ENCODE results near the gene PRPF8.
A peak's percentile ranks its signal among the peaks of the same experiment; 100 is the strongest.

PRPF8 gene

DNA sequence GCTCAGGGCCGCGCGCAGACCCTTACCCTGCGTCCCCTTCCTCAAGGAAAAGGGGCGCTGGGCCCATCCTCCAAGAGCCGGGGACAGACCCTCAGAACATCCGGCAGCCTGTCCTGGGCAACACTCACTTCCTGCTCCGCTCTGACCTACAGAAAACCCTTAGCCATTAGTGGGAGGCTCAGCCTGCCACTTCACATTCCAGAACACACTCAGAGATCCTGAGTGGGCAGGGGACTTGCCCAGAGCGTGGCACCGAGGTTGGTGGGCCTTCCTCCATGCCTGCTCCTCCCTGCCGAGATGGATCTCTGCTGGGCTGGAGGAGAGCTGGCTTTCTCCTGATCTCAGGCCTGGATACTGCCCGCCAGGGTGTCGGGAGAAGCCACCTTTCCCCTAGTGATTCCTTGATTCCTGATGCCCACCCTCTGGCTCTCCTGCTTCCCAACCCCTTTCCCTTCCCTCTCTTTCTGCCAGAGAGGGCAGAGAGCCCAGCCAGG lies 40.6 kb downstream of the PRPF8 start:
- ATAC-seq (replicated peaks; ENCODE audit: extremely low read depth, poor library complexity, severe bottlenecking) = no peak

GRCh38 chr17:1643293-1643998 lies 41.2 kb downstream of the PRPF8 start:
- H3K4me1 Mint-ChIP-seq = peaks cover 8% of the 10 kb centered on the region
- H3K27ac Mint-ChIP-seq (ENCODE audit: low read depth) = peak overlapping the region; percentile 72
- DNase-seq (ENCODE audit: low spot score in 2 of 2) (peak; percentile 48 to 52), ATAC-seq (replicated peaks; ENCODE audit: extremely low read depth, poor library complexity, severe bottlenecking) (peak; percentile 65)
- H3K4me3 Mint-ChIP-seq = peak overlapping the region; percentile 83
- no peaks in the 10 kb centered on the region for H3K9me3 Mint-ChIP-seq
- H3K27me3 Mint-ChIP-seq = no peaks in the 10 kb centered on the region
- H3K36me3 Mint-ChIP-seq (ENCODE audit: insufficient read depth) = peaks cover 4% of the 10 kb centered on the region

More for the DNA sequence above, 40.6 kb downstream of the PRPF8 start:
- peak overlapping the region; percentile 83 for H3K4me3 Mint-ChIP-seq
- peaks cover 4% of the 10 kb centered on the region for H3K36me3 Mint-ChIP-seq (ENCODE audit: insufficient read depth)
- H3K27ac Mint-ChIP-seq (ENCODE audit: low read depth) = no peak overlapping the region
- peaks cover 8% of the 10 kb centered on the region for H3K4me1 Mint-ChIP-seq
- H3K27me3 Mint-ChIP-seq = no peaks in the 10 kb centered on the region
- H3K9me3 Mint-ChIP-seq = no peaks in the 10 kb centered on the region
- no peak for DNase-seq (ENCODE audit: low spot score in 2 of 2)

- H3K4me3 Mint-ChIP-seq = no peak overlapping the region
- H3K27me3 Mint-ChIP-seq = no peaks in the 10 kb centered on the region
- no peaks in the 10 kb centered on the region for H3K9me3 Mint-ChIP-seq
- peaks cover 8% of the 10 kb centered on the region for H3K4me1 Mint-ChIP-seq
- ATAC-seq (replicated peaks; ENCODE audit: extremely low read depth, poor library complexity, severe bottlenecking) (no peak), DNase-seq (ENCODE audit: low spot score in 2 of 2) (no peak)
- H3K27ac Mint-ChIP-seq (ENCODE audit: low read depth) = no peak overlapping the region
- H3K36me3 Mint-ChIP-seq (ENCODE audit: insufficient read depth) = peaks cover 2% of the 10 kb centered on the region
Measured at GRCh38 chr17:1641065-1641403, 43.6 kb downstream of the PRPF8 start.

DNA sequence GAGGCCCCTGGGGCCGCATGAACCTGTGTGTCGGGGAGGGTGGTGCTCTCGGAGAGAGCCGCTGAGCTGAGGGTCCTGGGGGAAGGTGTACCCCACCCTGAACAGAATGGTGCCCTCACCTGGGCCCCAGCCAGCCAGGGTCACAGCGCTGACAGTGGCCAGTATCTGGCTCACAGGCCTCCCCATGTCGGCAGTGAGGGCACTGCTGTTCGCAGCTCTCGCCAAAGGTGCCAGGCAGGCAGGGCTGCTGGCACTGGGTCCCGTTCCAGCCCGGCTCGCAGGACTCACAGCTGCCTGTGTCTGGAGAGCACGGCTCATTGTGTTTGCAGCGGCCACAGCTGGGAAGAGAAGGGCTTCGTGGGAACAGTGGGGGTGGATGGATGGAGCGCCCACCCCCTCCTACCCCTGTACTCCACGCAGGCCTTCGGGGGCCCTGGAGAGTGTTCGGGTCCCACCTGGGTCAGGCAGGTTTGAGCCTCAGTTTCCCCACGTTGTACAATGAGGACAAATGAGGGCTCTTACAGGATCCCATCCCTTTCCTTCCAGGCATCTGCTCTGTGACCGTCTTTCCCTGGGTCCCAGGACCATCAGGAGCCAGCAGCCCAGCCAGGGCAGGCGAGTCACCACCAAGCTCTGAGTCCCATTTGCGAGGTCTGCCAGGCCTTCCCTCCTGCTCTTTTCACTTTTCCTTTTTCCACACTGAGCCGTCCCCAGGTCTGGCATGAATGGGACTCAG lies 44.2 kb downstream of the PRPF8 start:
- H3K27ac Mint-ChIP-seq (ENCODE audit: low read depth) = no peak overlapping the region
- H3K27me3 Mint-ChIP-seq = no peaks in the 10 kb centered on the region
- ATAC-seq (replicated peaks; ENCODE audit: extremely low read depth, poor library complexity, severe bottlenecking) (no peak), DNase-seq (ENCODE audit: low spot score in 2 of 2) (no peak)
- H3K4me1 Mint-ChIP-seq = peaks cover 8% of the 10 kb centered on the region
- H3K9me3 Mint-ChIP-seq = no peaks in the 10 kb centered on the region
- peaks cover 2% of the 10 kb centered on the region for H3K36me3 Mint-ChIP-seq (ENCODE audit: insufficient read depth)
- no peak overlapping the region for H3K4me3 Mint-ChIP-seq

DNA sequence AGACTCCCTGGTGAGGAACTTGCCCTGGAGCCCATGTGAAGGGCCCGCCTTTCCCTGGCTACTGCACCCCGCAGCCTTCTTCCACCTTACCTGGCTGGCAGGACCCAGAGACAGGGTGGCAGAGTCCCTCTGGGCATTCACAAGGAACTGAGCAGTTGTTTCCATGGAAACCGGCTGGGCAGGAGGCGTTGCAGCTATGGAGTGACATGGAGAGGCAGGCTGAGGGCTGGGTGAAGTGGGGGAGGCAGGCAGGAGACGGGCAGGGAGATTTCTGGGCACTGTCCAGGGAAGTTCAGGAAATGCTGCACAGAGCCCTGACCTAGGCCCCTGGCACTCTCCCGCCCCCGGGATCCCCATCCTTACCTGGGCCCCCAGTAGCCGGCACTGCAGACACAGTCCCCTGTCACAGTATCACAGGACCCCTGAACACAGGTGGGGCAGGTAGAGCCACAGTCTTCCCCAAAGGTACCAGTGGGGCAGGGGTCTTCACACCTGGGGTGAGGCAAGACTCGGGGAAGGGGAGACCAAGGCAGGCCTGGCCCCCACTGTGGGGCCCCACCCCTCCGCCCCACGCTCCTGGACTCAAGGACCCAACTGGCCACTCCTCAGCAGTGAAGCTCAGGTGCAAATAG lies 45.0 kb downstream of the PRPF8 start:
- peaks cover 2% of the 10 kb centered on the region for H3K36me3 Mint-ChIP-seq (ENCODE audit: insufficient read depth)
- DNase-seq (ENCODE audit: low spot score in 2 of 2) (no peak), ATAC-seq (replicated peaks; ENCODE audit: extremely low read depth, poor library complexity, severe bottlenecking) (no peak)
- no peak overlapping the region for H3K27ac Mint-ChIP-seq (ENCODE audit: low read depth)
- H3K9me3 Mint-ChIP-seq = no peaks in the 10 kb centered on the region
- H3K4me3 Mint-ChIP-seq = no peak overlapping the region
- H3K4me1 Mint-ChIP-seq = peaks cover 8% of the 10 kb centered on the region
- H3K27me3 Mint-ChIP-seq = no peaks in the 10 kb centered on the region

DNA sequence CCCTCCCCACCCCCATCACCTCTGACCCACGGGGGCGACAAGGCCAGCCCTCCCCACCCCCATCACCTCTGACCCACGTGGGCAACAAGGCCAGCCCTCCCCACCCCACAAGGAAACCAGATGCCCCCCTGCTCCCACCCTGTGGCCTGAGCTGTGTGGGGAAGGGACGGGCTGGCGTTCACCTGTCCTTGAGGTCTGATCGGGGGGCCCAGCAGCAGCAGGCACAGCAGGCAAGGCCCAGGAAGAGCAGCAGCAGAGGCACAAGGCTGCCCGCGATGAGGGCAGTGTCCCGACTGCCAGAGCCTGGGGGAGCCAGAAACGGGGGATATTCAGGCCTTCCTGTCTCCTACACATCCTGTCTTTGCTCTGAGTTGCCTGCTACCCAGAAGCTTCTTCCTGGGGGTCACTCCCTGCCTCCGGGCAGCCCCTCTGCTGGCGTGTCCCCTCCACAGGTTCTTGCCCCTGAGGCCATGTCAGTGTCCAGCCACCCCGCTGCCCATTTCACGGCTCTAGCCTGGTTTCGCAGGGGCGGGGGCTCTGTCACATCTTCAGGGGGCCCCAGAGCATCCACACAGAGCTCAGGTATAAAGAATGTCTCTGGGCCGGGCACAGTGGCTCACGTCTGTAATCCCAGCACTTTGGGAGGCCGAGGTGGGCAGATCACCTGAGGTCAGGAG lies 45.9 kb downstream of the PRPF8 start:
- Mint-ChIP-seq H3K4me1 (no peaks in the 10 kb centered on the region), H3K27ac (ENCODE audit: low read depth) (no peak overlapping the region), H3K36me3 (ENCODE audit: insufficient read depth) (no peaks in the 10 kb centered on the region), H3K9me3 (no peaks in the 10 kb centered on the region), H3K27me3 (no peaks in the 10 kb centered on the region), H3K4me3 (no peak overlapping the region)
- DNase-seq (ENCODE audit: low spot score in 2 of 2) (no peak), ATAC-seq (replicated peaks; ENCODE audit: extremely low read depth, poor library complexity, severe bottlenecking) (no peak)

- no peak for DNase-seq (ENCODE audit: low spot score in 2 of 2)
- no peaks in the 10 kb centered on the region for H3K36me3 Mint-ChIP-seq (ENCODE audit: insufficient read depth)
- no peaks in the 10 kb centered on the region for H3K4me1 Mint-ChIP-seq
- H3K27ac Mint-ChIP-seq (ENCODE audit: low read depth) = no peak overlapping the region
- H3K27me3 Mint-ChIP-seq = no peaks in the 10 kb centered on the region
- no peak for ATAC-seq (replicated peaks; ENCODE audit: extremely low read depth, poor library complexity, severe bottlenecking)
- no peaks in the 10 kb centered on the region for H3K9me3 Mint-ChIP-seq
- no peak overlapping the region for H3K4me3 Mint-ChIP-seq
Measured at GRCh38 chr17:1638171-1638590, 46.5 kb downstream of the PRPF8 start.

DNA sequence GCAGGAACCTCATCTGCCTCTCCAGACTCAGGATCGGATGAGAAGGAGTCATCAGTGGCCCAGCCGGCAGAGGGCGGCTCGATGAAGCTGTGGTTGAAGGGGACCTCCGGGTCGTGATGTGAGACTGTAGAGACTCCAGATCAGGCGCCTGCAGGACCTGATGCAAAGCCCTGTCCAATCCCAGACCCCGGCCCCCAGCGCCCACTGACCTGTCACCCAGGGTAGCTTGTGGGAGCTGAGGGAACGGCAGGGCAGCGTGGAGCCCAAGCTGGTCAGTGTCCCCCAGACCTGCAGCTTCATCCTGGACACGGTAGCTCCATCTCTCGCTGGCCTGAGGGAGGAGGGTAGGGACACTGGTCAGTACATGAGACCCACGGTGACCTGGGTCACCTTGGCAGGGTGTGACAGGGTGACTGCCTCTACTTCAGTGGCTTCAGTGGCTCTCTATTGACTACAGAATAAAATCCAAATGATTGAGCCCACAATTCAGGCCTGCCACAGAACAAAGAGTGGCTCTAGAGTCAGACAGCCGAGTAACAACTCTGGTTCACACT lies 47.9 kb downstream of the PRPF8 start:
- H3K4me3 Mint-ChIP-seq = no peak overlapping the region
- no peak for DNase-seq (ENCODE audit: low spot score in 2 of 2)
- no peak for ATAC-seq (replicated peaks; ENCODE audit: extremely low read depth, poor library complexity, severe bottlenecking)
- H3K36me3 Mint-ChIP-seq (ENCODE audit: insufficient read depth) = no peaks in the 10 kb centered on the region
- H3K27ac Mint-ChIP-seq (ENCODE audit: low read depth) = no peak overlapping the region
- no peaks in the 10 kb centered on the region for H3K27me3 Mint-ChIP-seq
- H3K4me1 Mint-ChIP-seq = no peaks in the 10 kb centered on the region
- no peaks in the 10 kb centered on the region for H3K9me3 Mint-ChIP-seq

DNA sequence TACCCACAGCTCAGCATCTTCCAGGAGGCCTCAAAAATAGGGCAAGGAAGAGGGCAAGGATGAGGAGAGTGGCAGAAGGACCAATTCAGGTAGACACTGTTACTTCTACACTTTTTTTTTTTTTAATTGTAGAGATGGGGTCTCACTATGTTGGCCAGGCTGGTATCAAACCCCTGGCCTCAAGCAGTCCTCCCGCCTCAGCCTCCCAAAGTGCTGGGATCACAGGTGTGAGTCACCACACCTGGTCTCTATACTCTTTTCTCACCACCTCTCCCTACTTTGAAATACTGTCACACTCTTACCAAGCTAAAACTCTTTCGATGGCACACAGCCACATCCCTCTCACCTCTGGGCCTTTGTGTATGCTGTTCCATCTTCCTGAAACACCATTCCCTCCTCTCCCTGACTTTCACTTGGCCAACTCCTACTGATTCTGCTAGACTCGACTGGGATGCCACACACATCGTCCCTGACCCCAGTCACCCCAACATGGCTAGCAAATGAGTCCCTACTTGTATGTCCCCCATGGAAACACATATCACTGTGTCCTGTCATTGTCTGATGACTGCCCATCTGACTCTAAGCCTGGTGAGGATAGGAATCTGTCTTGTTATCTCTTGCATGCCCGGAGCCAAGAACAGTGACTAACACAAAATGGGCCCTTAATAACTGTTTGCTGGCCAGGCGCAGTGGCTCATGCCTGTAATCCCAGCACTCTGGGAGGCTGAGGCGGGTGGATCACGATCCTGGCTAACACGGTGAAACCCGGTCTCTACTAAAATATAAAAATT lies 48.8 kb downstream of the PRPF8 start:
- no peak for DNase-seq (ENCODE audit: low spot score in 2 of 2)
- Mint-ChIP-seq H3K4me1 (no peaks in the 10 kb centered on the region), H3K27ac (ENCODE audit: low read depth) (no peak overlapping the region), H3K4me3 (no peak overlapping the region), H3K36me3 (ENCODE audit: insufficient read depth) (no peaks in the 10 kb centered on the region), H3K27me3 (no peaks in the 10 kb centered on the region), H3K9me3 (no peaks in the 10 kb centered on the region)
- no peak for ATAC-seq (replicated peaks; ENCODE audit: extremely low read depth, poor library complexity, severe bottlenecking)

DNA sequence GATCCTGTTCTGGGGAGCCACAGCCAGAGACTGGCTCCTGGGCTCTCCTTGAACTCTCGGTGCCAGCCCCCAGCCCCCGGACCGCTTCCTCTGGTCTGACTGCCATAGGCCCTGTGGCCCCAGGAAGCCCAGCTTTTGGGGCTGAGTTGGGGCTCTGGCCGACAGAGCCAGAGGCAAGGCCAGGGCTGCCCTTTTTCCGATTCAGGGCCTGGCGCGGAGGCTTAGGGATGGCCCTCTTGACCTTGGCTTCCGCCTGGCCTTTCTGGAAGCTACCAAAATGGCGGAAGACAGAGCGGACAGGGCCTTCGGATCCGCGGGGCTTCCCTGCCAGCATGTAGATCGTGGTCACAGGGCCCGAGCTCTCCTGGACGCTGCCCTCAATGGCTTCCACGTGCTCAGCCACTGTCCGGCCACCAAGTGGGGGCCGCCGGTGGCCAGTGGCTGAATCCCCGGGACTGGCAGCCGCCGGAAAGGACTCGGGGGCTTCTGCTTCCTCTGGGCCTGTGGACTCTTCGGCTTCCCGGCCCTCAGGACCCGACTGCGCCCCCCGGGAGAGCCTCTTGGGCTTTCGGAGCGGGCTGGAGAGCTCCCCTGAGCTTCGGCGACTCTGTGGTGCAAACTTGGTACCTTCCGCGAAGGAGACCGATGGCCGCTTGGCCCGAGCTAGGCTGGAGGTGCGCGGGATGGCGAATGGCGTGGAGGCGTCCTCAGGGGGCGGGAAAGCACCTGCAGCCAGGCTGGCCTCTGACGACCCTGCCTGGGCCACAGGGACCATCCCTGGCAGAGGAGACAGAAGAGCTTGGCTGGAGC lies 49.6 kb downstream of the PRPF8 start:
- Mint-ChIP-seq H3K27me3 (no peaks in the 10 kb centered on the region), H3K4me3 (no peak overlapping the region), H3K27ac (ENCODE audit: low read depth) (no peak overlapping the region), H3K9me3 (no peaks in the 10 kb centered on the region), H3K36me3 (ENCODE audit: insufficient read depth) (peaks cover 1% of the 10 kb centered on the region), H3K4me1 (peaks cover 4% of the 10 kb centered on the region)
- DNase-seq (ENCODE audit: low spot score in 2 of 2) (no peak), ATAC-seq (replicated peaks; ENCODE audit: extremely low read depth, poor library complexity, severe bottlenecking) (no peak)

DNA sequence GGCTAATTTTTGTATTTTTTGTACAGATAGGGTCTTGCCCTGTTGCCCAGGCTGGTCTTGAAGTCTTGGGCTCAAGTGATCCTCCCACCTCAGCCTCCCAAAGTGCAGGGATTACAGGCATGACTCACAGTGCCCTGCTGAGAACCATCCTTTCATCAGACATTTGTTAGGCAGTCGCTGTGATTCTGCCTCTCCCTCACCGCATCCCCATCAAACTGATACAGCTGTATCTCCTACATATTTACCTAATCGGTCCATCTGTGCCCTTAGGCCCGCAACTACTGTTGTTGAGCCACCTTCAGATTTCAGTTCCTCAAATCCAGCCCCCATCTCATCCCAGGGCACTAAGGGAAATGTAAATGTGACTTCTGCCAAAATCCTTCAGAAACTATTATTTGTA lies 54.0 kb downstream of the PRPF8 start:
- ATAC-seq (replicated peaks; ENCODE audit: extremely low read depth, poor library complexity, severe bottlenecking) = no peak
- peaks cover 15% of the 10 kb centered on the region for H3K4me1 Mint-ChIP-seq
- H3K9me3 Mint-ChIP-seq = no peaks in the 10 kb centered on the region
- H3K27me3 Mint-ChIP-seq = no peaks in the 10 kb centered on the region
- peak overlapping the region; percentile 97 for H3K4me3 Mint-ChIP-seq
- peak overlapping the region; percentile 96 for H3K27ac Mint-ChIP-seq (ENCODE audit: low read depth)
- H3K36me3 Mint-ChIP-seq (ENCODE audit: insufficient read depth) = peaks cover 13% of the 10 kb centered on the region
- DNase-seq (ENCODE audit: low spot score in 2 of 2) = no peak
